K562 (cell line): ENCODE data around the gene NAIF1. TPM values are rescaled to one million over a fixed set of nuclear protein-coding genes. Genes with fewer than 3 reads are reported as not detected.
"Not testable (repeated sequence)": the region's sequence is repeated elsewhere in the genome, so short reads cannot be mapped to it uniquely, and the experiment has no call there.

ENCODE experiments used
- ATAC-seq: fragments of 200-7000 bp; cut with Tn5 transposase; 3 replicates; pipeline ENCODE4 v1.9.1; 2020; ENCODE audit warnings: moderate library complexity
- BruUV-seq: library from RNA; stranded (reverse); fragments of 400-500 nt; replicated peaks from 2 replicates; lab custom pipeline; 2021; lab: Mats Ljungman, UMichigan
- CTCF ChIA-PET: fragments of 300-600 bp; formaldehyde crosslinking; extraction: SDS; loops from one replicate; lab custom pipeline; 2021; ENCODE audit warnings: low intra/inter-chr PET ratio; lab: Yijun Ruan, JAX
- POLR2A ChIA-PET: fragments of 300-600, 350-650 bp; sonication (Branson Sonifier 250); formaldehyde crosslinking; extraction: SDS; loops from one replicate; lab custom pipeline; 2021; ENCODE audit warnings: antibody characterized with exemption, inconsistent platforms; lab: Yijun Ruan, JAX
- DNase-seq, 4 experiments: peaks; one replicate each; pipeline versions ENCODE4 v3.0.0 to v3.0.0-alpha.2; 2011 to 2018; ENCODE audit warnings: low spot score in 3 of 4, mixed read lengths in 3 of 4; ENCODE audit errors: extremely low read depth in 1 of 4
- FAIRE-seq: peaks from 2 replicates; lab custom pipeline; 2011; peaks lifted over from hg19 to GRCh38; lab: Jason Lieb, UNC
- H2AFZ ChIP-seq: 2 replicates; pipeline ENCODE4 v1.6.0; 2011; ENCODE audit warnings: low read depth, low read length, control low read depth, inconsistent platforms
- H3K27ac ChIP-seq: fragments of 200-600 bp; 3 replicates; pipeline ENCODE4 v1.8.0; 2011; ENCODE audit warnings: low read depth, mild to moderate bottlenecking, control low read depth, inconsistent platforms, low read length, moderate library complexity, mixed read lengths; ENCODE audit errors: extremely low read depth
- H3K27me3 ChIP-seq, 2 experiments: fragments of 300-600 bp in 1 of 2; 2 replicates in 1 of 2; 3 replicates in 1 of 2; pipeline versions ENCODE4 v1.6.0 to v1.8.0; 2011; ENCODE audit warnings: inconsistent platforms in 2 of 2, low read length in 2 of 2, mild to moderate bottlenecking in 1 of 2, mixed read lengths in 1 of 2, moderate library complexity in 1 of 2; ENCODE audit not compliant: control insufficient read depth in 2 of 2, insufficient read depth in 2 of 2
- H3K36me3 ChIP-seq: fragments of 300-600 bp; 3 replicates; pipeline ENCODE4 v1.8.0; 2011; ENCODE audit warnings: mild to moderate bottlenecking, low read length, inconsistent platforms; ENCODE audit not compliant: control insufficient read depth, insufficient read depth
- H3K4me1 ChIP-seq, 2 experiments: fragments of 200-600 bp in 1 of 2; replicated peaks in 1 of 2; 2 replicates in 1 of 2; 3 replicates in 1 of 2; pipeline versions ENCODE4 v1.5.1 to v1.8.0; 2011; ENCODE audit warnings: inconsistent platforms in 2 of 2, low read length in 2 of 2, mild to moderate bottlenecking in 1 of 2, mixed read lengths in 1 of 2, moderate library complexity in 1 of 2; ENCODE audit not compliant: control insufficient read depth in 2 of 2, insufficient read depth in 2 of 2
- H3K4me2 ChIP-seq: 2 replicates; pipeline ENCODE4 v1.6.1; 2011; ENCODE audit warnings: low read length, control low read depth, inconsistent platforms, mixed read lengths; ENCODE audit not compliant: insufficient read depth
- H3K4me3 ChIP-seq: fragments of 200-600 bp; sonication (generic), shearing (Covaris generic); 2 replicates; pipeline ENCODE4 v1.5.1; 2016; ENCODE audit warnings: control low read depth, inconsistent platforms
- H3K79me2 ChIP-seq: fragments of 200-600 bp; 3 replicates; pipeline ENCODE4 v1.8.0; 2011; ENCODE audit warnings: low read length, inconsistent platforms; ENCODE audit not compliant: control insufficient read depth, insufficient read depth
- H3K9ac ChIP-seq, 2 experiments: 2 replicates each; pipeline versions ENCODE4 v1.6.0 to v1.6.1; 2011; ENCODE audit warnings: low read depth in 2 of 2, low read length in 2 of 2, control low read depth in 1 of 2, inconsistent platforms in 1 of 2, mild to moderate bottlenecking in 1 of 2, mixed read lengths in 1 of 2; ENCODE audit not compliant: insufficient read depth in 1 of 2
- H3K9me1 ChIP-seq: one replicate; pipeline ENCODE4 v1.6.0; 2011; ENCODE audit warnings: inconsistent platforms, mild to moderate bottlenecking, low read length, moderate library complexity; ENCODE audit not compliant: control insufficient read depth, insufficient read depth
- H3K9me3 ChIP-seq: replicated peaks from 2 replicates; pipeline ENCODE4 v1.5.1; 2011; ENCODE audit warnings: low read depth, low read length, inconsistent platforms; ENCODE audit not compliant: control insufficient read depth, insufficient read depth
- H4K20me1 ChIP-seq: replicated peaks from 2 replicates; pipeline ENCODE4 v1.6.1; 2011; ENCODE audit warnings: low read length, inconsistent platforms, mixed read lengths; ENCODE audit not compliant: control insufficient read depth, insufficient read depth
- BCL6 ChIP-seq: fragments of 250-450 bp; sonication (Bioruptor Pico); IDR thresholded peaks from 2 replicates; pipeline ENCODE4 v1.4.0; 2020
- ELK3 ChIP-seq: fragments of 450-650 bp; formaldehyde crosslinking; IDR thresholded peaks from 2 replicates; pipeline ENCODE4 v1.4.0; 2020; ENCODE audit warnings: mild to moderate bottlenecking
- MCM3 ChIP-seq: fragments of 450-650 bp; IDR thresholded peaks from 2 replicates; pipeline ENCODE4 v1.6.1; 2016
- MCM7 ChIP-seq, 2 experiments: fragments of 450-650 bp; IDR thresholded peaks; 2 replicates each; pipeline ENCODE4 v1.6.1; 2016 to 2018
- ZNF146 ChIP-seq: IDR thresholded peaks from one replicate; pipeline ENCODE4 v1.6.1; 2018; ENCODE audit warnings: missing compliant biosample characterization; ENCODE audit not compliant: unreplicated experiment
- WGBS: fragments of 100-300 bp; shearing (Covaris generic); methylation state at CpG from one replicate; pipeline ENCODE4 v1.1.6; 2016; ENCODE audit warnings: low coverage, mixed read lengths; ENCODE audit not compliant: insufficient coverage; ENCODE audit errors: missing lambda C conversion rate; 5-methylcytosine and 5-hydroxymethylcytosine counted together
- in situ Hi-C: fragments of 300-500 bp; cut with MboI; formaldehyde crosslinking; loops from 4 replicates; pipeline ENCODE4 v1.15.0; 2018; ENCODE audit warnings: inconsistent platforms, mixed read lengths
- intact Hi-C: fragments of 100-400 bp; cut with micrococcal nuclease; formaldehyde crosslinking; loops from 2 replicates; pipeline ENCODE4 v1.14.2; 2022
- polyA plus RNA-seq, 8 experiments: library from polyadenylated mRNA; depleted of rRNA in 4 of 8; stranded (reverse) in 5 of 8; unstranded in 3 of 8; fragments of >200 nt; fragmentation: Nextera tagmentation in 2 of 8; fragmentation: Illumina TruSeq in 1 of 8; extraction: Ambion mirVana in 2 of 8; extraction: Trizol in 1 of 8; gene quantifications; 2 replicates each; pipeline versions ENCODE4 v1.2.1 to v1.2.3, GENCODE V29; 2011 to 2014; ENCODE audit warnings: inconsistent platforms in 1 of 8, missing spikeins in 1 of 8
- total RNA-seq, 7 experiments: library from RNA; depleted of rRNA in 6 of 7; stranded (reverse); fragments of >200 nt in 6 of 7; fragmentation: Illumina TruSeq in 2 of 7; extraction: Trizol in 2 of 7; gene quantifications; 2 replicates each; pipeline versions ENCODE4 v1.2.1 to v1.2.3, GENCODE V29; 2011 to 2021; ENCODE audit warnings: low replicate concordance in 1 of 7

Gene NAIF1
- total and polyA plus RNA-seq, 9 of the 15 experiments (the other 6 are each of a cell fraction or from before 2014, with no cell fraction given), result 4.8 to 26.6 (median 17.2) TPM

GRCh38 chr9:128042043-128042442 is 25.1 kb downstream of the NAIF1 start:
- H2AFZ ChIP-seq, result no peak overlapping the region
- TF ChIP-seq MCM7 (IDR thresholded peaks at IDR 0.05) (no peak), MCM3 (no peak), ELK3 (CRISPR knock-in tag) (no peak), BCL6 (CRISPR knock-in tag) (no peak)
- TF ChIP-seq, all 486 proteins: peak for 0
- ChIA-PET POLR2A (interaction anchor here (0.6 to 0.8 kb wide), 3 partner anchors 8 to 61 kb away, joined by 3 to 4 read pairs (median 3); partner anchors contain the start of gene EEIG1), CTCF (no interaction called here)
- no peak overlapping the region for H3K27ac ChIP-seq
- H3K4me2 ChIP-seq, result no peak overlapping the region
- no peaks in the 10 kb centered on the region for H3K36me3 ChIP-seq
- H3K9me3 ChIP-seq, result no peaks in the 10 kb centered on the region
- H3K9me1 ChIP-seq, result no peaks in the 10 kb centered on the region
- no TSS peak for BruUV-seq
- intact Hi-C loops, result no loop called here
- DNase-seq (no peak), FAIRE-seq (no peak), ATAC-seq (no peak)
- H3K4me3 ChIP-seq, result no peak overlapping the region
- H3K79me2 ChIP-seq, result no peaks in the 10 kb centered on the region
- H3K4me1 ChIP-seq, result peaks cover 8% of the 10 kb centered on the region in 2 experiments; a peak in 4 of 5 replicates
- peak overlapping the region in 1 of 2 experiments; percentile 58; a peak in 1 of 4 replicates for H3K9ac ChIP-seq
- in situ Hi-C loops, result no loop called here
- 71% methylated on average over 7 of the region's 7 CpGs for WGBS
- H4K20me1 ChIP-seq, result no peaks in the 10 kb centered on the region
- no peaks in the 10 kb centered on the region for H3K27me3 ChIP-seq

GRCh38 chr9:128040783-128041182 is 26.3 kb downstream of the NAIF1 start:
- H3K36me3 ChIP-seq, H3K9ac ChIP-seq, H3K9me1 ChIP-seq, H3K79me2 ChIP-seq, ATAC-seq, H3K27ac ChIP-seq, POLR2A ChIA-PET, H2AFZ ChIP-seq, intact Hi-C loops, FAIRE-seq, BruUV-seq, H3K27me3 ChIP-seq, H3K4me1 ChIP-seq, H3K4me3 ChIP-seq, in situ Hi-C loops, CTCF ChIA-PET, H4K20me1 ChIP-seq, H3K4me2 ChIP-seq, H3K9me3 ChIP-seq, DNase-seq: not testable (repeated sequence)
- peak; percentile 65 for TF ChIP-seq ZNF146 (CRISPR knock-in tag)
- 36% methylated on average over 2 of the region's 3 CpGs for WGBS

- DNase-seq, H2AFZ ChIP-seq, H3K4me3 ChIP-seq, POLR2A ChIA-PET, H3K9ac ChIP-seq, ATAC-seq, BruUV-seq, H3K4me1 ChIP-seq, H3K9me3 ChIP-seq, H3K27me3 ChIP-seq, H3K27ac ChIP-seq, H3K4me2 ChIP-seq, H3K9me1 ChIP-seq, FAIRE-seq, H3K36me3 ChIP-seq, H3K79me2 ChIP-seq, H4K20me1 ChIP-seq: not testable (repeated sequence)
- in situ Hi-C loops (loop anchor here (10.0 kb wide), 1 partner anchor 72 kb away; no protein-coding TSS in a partner anchor), intact Hi-C loops (loop anchor here (5.0 to 10.0 kb wide), 2 partner anchors 81 to 302 kb away; partner anchors contain the start of gene TOR2A)
- CTCF ChIA-PET, result interaction anchor here (0.6 to 2.6 kb wide), 2 partner anchors 80 to 93 kb away, joined by 3 to 36 read pairs; no protein-coding TSS in a partner anchor
- 46% methylated on average over 3 of the region's 3 CpGs for WGBS
These were observed 30.6 kb downstream of the NAIF1 start for GRCh38 chr9:128036522-128036921.
